ENCODE results near the gene USP12. TPM values are rescaled to one million over a fixed set of nuclear protein-coding genes. Genes with fewer than 3 reads are reported as not detected.
A peak's percentile ranks its signal among the peaks of the same experiment; 100 is the strongest.

USP12 gene
- total RNA-seq, 1 donor from 2014 or later = 49.1 TPM

DNA sequence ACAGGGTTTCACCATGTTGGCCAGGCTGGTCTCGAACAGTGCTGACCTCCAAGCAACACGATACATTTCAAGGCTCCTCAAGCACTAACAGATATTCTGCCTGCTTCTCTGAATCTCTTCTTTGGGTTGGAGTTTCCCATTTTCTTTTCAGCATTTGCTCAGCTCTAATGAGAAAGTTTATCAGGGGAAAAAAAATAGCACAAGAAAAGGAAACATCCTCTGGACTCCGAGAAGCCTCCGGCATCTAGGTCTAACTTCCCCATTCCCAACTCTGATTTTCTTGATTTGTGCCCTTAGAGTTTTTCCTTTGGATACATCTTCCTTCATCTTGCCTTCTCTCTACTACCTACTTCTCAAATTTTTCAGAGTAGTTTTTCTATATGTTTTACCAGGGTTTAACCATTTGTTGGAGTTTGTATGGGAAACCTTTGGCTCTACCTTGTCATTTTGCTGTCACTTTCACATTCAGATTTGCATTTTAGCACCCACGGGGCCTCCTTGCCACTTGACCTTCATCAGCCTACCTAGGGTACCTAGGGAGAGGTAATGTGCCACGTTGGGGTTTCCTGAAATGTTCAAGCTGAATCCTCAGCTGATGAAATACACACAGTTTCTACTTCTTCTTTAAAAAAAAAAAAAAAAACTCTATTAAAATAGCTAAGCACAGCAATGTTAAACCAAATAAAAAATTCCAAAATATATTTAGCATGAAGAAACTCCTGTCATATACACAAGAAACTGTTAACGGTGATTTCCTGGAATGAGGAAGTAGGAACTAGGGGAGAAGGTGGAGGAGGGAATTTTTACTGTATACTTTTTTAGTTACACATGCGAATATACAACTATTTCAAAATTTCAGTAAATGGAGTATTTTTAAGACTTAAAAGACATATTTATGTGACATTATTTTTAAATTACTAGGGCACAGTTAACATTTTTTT is 5.1 kb upstream of the USP12 start:
- H3K36me3 Mint-ChIP-seq (ENCODE audit: low read depth) = no peaks in the 10 kb centered on the region
- DNase-seq (ENCODE audit: low spot score) = no peak
- peaks cover 21% of the 10 kb centered on the region for H3K4me1 Mint-ChIP-seq (ENCODE audit: low read depth)
- H3K9me3 Mint-ChIP-seq = no peaks in the 10 kb centered on the region
- H3K27ac Mint-ChIP-seq = no peak overlapping the region
- no peak overlapping the region for H3K4me3 Mint-ChIP-seq
- H3K27me3 Mint-ChIP-seq (ENCODE audit: insufficient read depth) = peaks cover 2% of the 10 kb centered on the region
- intact Hi-C loops (cut with micrococcal nuclease) = no loop called here

DNA sequence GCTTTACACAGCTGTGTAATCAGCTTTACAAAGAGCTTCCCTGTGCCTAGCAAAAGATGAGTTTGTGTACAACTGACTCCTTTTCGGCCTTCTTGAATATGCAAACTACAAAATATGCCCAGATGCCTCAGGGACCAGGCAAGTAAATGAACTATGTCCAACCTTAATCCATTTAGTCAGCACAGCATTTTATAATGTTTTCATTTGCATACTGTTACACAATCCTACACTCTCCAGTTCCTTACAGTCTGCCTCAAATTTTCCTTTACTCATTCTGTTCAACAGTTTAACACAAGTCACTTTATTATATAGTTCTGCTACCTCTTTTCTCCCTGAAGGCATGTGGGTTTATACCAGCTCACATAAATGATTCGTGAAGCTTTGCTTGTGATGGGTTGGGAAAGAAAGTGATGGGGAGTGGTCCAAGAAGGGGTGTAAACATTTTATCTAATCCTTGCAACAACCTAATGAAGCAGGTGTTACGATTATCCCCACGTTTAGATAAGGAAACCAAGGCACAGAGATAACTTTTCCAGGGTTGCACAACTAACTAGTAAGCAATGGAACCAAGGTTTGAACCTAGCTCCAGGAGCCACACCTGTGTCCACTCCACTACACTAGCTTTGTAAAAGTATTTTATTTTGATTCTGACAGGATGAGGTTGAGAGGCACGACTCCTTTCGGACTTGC is 3.3 kb upstream of the USP12 start:
- DNase-seq (ENCODE audit: low spot score) = no peak
- Mint-ChIP-seq H3K36me3 (ENCODE audit: low read depth) (peaks cover 3% of the 10 kb centered on the region), H3K4me3 (no peak overlapping the region), H3K27me3 (ENCODE audit: insufficient read depth) (no peaks in the 10 kb centered on the region), H3K9me3 (no peaks in the 10 kb centered on the region), H3K4me1 (ENCODE audit: low read depth) (peaks cover 30% of the 10 kb centered on the region), H3K27ac (no peak overlapping the region)
- intact Hi-C loops (cut with micrococcal nuclease) = loop anchor here (1.0 to 5.0 kb wide), 5 partner anchors 88 to 447 kb away; partner anchors contain the start of genes LNX2, MTIF3, POLR1D and RASL11A

GRCh38 chr13:27172495-27172842 is 858 bp upstream of the USP12 start:
- Mint-ChIP-seq H3K4me3 (peak overlapping the region; percentile 81), H3K4me1 (ENCODE audit: low read depth) (peaks cover 53% of the 10 kb centered on the region), H3K27ac (peak overlapping the region; percentile 87), H3K9me3 (no peaks in the 10 kb centered on the region), H3K27me3 (ENCODE audit: insufficient read depth) (no peaks in the 10 kb centered on the region), H3K36me3 (ENCODE audit: low read depth) (peaks cover 6% of the 10 kb centered on the region)
- intact Hi-C loops (cut with micrococcal nuclease) = loop anchor here (1.0 to 5.0 kb wide), 7 partner anchors 20 to 967 kb away; partner anchors contain the start of genes LNX2, MTIF3, POLR1D and RASL11A
- no peak for DNase-seq (ENCODE audit: low spot score)

DNA sequence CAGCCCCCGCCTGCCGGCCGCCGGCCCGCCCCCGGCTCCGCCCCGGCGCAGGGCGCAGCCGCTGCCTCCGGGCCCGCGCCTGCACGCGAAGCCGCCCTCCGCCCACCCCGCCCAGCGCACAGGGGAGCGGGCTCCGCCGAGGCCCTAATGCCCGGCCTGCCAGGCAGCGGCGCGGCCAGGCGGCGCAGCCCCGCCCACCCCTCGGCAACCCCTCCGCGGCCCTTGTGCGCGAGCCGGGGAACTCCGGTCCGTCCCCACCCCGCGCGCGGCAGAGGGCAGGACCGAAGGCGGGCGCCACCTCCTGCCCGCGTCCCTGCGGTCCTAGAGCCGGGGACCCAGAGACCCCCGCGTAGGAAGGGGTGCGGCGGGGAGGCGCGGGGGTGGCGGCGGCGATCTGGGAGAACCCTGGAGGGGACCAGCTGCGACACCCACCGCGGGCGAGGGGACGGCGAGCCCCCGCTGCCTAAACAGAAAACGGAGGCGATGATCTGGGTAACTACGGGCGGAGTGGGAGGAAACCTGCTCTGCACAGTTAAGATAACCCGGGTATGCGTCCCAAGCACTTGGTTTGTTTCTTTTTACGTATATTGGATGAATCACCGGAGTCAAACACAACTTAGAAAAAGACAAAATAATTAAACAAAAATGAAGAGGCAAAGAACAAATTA is 350 bp upstream of the USP12 start:
- Mint-ChIP-seq H3K27ac (peak overlapping the region; percentile 87), H3K27me3 (ENCODE audit: insufficient read depth) (no peaks in the 10 kb centered on the region), H3K4me1 (ENCODE audit: low read depth) (peaks cover 53% of the 10 kb centered on the region), H3K4me3 (peak overlapping the region; percentile 81), H3K9me3 (no peaks in the 10 kb centered on the region), H3K36me3 (ENCODE audit: low read depth) (peaks cover 6% of the 10 kb centered on the region)
- peak; percentile 92 for DNase-seq (ENCODE audit: low spot score)
- intact Hi-C loops (cut with micrococcal nuclease) = loop anchor here (1.0 to 5.0 kb wide), 9 partner anchors 21 to 967 kb away; partner anchors contain the start of genes LNX2, MTIF3, POLR1D and RASL11A

DNA sequence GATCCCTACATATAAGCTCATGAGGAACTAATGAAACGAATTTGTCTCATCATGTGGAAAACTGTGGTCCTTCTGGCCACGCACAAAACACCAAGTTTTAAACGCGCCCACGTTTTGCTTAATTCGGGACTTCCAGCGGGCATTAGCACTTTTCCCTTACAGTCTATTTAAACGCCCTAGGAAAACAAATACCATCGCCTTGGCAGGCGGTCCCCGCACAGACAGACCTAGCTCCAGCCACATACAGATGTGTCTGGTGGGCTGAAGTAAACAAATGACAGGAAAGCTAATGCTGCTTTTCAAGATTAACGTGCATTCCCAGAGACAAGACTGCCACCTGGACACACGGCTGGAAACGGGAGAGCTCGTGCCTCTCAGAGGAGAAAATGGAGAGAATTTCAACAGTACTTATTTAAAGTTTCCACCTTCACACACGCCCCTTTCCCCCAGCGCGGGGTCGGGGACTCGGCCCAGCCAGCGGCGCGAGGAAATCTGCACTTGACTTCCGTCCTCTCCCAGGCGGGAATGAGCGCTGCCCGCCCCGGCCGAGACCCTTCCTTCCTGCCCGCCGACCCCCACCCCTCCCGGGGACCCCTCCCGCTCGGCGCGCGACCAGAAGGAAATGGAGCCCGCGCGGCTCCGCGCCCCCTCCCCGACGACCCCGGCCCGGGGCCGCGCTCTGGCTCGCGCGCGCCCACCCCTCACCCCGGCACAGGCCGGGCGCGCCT is 931 bp downstream of the USP12 start:
- Mint-ChIP-seq H3K36me3 (ENCODE audit: low read depth) (peaks cover 6% of the 10 kb centered on the region), H3K4me3 (peak overlapping the region; percentile 99), H3K9me3 (no peaks in the 10 kb centered on the region), H3K27me3 (ENCODE audit: insufficient read depth) (no peaks in the 10 kb centered on the region), H3K27ac (peak overlapping the region; percentile 100), H3K4me1 (ENCODE audit: low read depth) (peaks cover 57% of the 10 kb centered on the region)
- intact Hi-C loops (cut with micrococcal nuclease) = loop anchor here (1.0 to 5.0 kb wide), 10 partner anchors 23 to 452 kb away; partner anchors contain the start of genes LNX2, MTIF3, POLR1D and RASL11A
- peak; percentile 21 for DNase-seq (ENCODE audit: low spot score)

DNA sequence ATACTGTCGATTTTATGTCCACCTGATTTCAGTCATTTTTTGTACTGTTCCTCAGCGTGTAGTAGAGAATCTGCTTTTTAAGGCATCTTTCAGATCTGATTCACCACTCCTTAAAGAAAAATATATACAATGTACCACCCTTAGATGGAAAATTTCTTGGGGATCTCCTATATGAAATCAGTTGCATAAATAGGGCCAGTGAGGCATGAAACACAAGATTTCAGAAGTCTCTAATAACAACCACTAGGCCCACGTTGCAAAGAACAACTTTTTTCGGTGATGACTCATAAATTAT is 1.4 kb downstream of the USP12 start:
- Mint-ChIP-seq H3K4me1 (ENCODE audit: low read depth) (peaks cover 60% of the 10 kb centered on the region), H3K9me3 (no peaks in the 10 kb centered on the region), H3K27me3 (ENCODE audit: insufficient read depth) (no peaks in the 10 kb centered on the region), H3K36me3 (ENCODE audit: low read depth) (peaks cover 6% of the 10 kb centered on the region), H3K4me3 (peak overlapping the region; percentile 99), H3K27ac (peak overlapping the region; percentile 100)
- DNase-seq (ENCODE audit: low spot score) = no peak
- intact Hi-C loops (cut with micrococcal nuclease) = loop anchor here (1.0 to 5.0 kb wide), 10 partner anchors 23 to 452 kb away; partner anchors contain the start of genes LNX2, MTIF3, POLR1D and RASL11A

- Mint-ChIP-seq H3K4me3 (peak overlapping the region; percentile 50), H3K27me3 (ENCODE audit: insufficient read depth) (no peaks in the 10 kb centered on the region), H3K36me3 (ENCODE audit: low read depth) (peaks cover 6% of the 10 kb centered on the region), H3K27ac (peak overlapping the region; percentile 19), H3K4me1 (ENCODE audit: low read depth) (peaks cover 54% of the 10 kb centered on the region), H3K9me3 (no peaks in the 10 kb centered on the region)
- intact Hi-C loops (cut with micrococcal nuclease) = no loop called here
- no peak for DNase-seq (ENCODE audit: low spot score)
Observed at GRCh38 chr13:27168906-27169657, 2.5 kb downstream of the USP12 start.

- H3K4me3 Mint-ChIP-seq = peak overlapping the region; percentile 61
- peaks cover 58% of the 10 kb centered on the region for H3K4me1 Mint-ChIP-seq (ENCODE audit: low read depth)
- H3K27ac Mint-ChIP-seq = peak overlapping the region; percentile 2
Observed at GRCh38 chr13:27168086-27168485, 3.5 kb downstream of the USP12 start.

DNA sequence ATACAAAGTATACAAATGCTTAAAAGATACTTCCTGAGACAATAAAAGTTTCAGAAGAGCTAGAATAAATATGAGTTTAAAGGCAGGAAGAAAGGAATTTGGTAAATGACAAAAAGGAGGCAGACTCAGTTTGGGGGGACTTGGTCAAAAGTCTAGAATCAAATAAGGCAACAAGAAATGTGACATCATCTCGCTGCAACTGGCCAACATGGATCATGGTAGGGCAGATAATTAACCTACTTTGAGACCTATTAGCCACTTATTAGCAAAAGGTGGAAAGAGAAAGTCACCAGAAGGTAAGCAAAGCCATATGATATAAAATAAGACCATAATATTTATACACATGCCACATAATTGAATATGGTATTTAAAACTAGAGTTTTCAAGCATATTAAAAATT is 5.3 kb downstream of the USP12 start:
- intact Hi-C loops (cut with micrococcal nuclease) = no loop called here
- Mint-ChIP-seq H3K4me1 (ENCODE audit: low read depth) (peaks cover 62% of the 10 kb centered on the region), H3K9me3 (no peaks in the 10 kb centered on the region), H3K27me3 (ENCODE audit: insufficient read depth) (no peaks in the 10 kb centered on the region), H3K4me3 (no peak overlapping the region), H3K27ac (no peak overlapping the region), H3K36me3 (ENCODE audit: low read depth) (peaks cover 10% of the 10 kb centered on the region)
- no peak for DNase-seq (ENCODE audit: low spot score)

More at GRCh38 chr13:27168086-27168485, 3.5 kb downstream of the USP12 start:
- no peak for DNase-seq (ENCODE audit: low spot score)
- Mint-ChIP-seq H3K9me3 (no peaks in the 10 kb centered on the region), H3K27me3 (ENCODE audit: insufficient read depth) (no peaks in the 10 kb centered on the region), H3K36me3 (ENCODE audit: low read depth) (peaks cover 10% of the 10 kb centered on the region)
- intact Hi-C loops (cut with micrococcal nuclease) = no loop called here

DNA sequence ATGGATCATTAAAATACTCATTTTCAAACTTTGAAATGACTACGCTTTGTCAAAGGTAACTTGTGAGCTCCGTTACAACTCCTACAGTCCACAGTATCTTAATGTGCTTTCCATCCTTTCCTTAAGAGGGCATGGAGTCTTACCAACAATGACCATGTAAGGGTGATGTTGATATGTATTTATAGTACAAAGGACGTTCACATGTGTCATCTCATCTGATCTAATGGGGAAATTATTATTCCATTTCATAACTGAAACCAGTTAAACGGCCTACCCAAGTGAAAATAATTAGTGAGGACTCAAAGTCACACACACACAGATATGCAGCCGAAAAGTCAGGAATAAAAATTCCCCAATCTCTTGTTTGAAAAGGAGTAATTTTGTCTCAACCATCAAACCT is 9.6 kb downstream of the USP12 start:
- DNase-seq (ENCODE audit: low spot score) = no peak
- peaks cover 52% of the 10 kb centered on the region for H3K4me1 Mint-ChIP-seq (ENCODE audit: low read depth)
- H3K4me3 Mint-ChIP-seq = no peak overlapping the region
- no peak overlapping the region for H3K27ac Mint-ChIP-seq
- intact Hi-C loops (cut with micrococcal nuclease) = no loop called here
- no peaks in the 10 kb centered on the region for H3K27me3 Mint-ChIP-seq (ENCODE audit: insufficient read depth)
- H3K9me3 Mint-ChIP-seq = peaks cover 7% of the 10 kb centered on the region
- H3K36me3 Mint-ChIP-seq (ENCODE audit: low read depth) = peaks cover 22% of the 10 kb centered on the region

- DNase-seq (ENCODE audit: low spot score) = no peak
- H3K27ac Mint-ChIP-seq = no peak overlapping the region
- H3K27me3 Mint-ChIP-seq (ENCODE audit: insufficient read depth) = no peaks in the 10 kb centered on the region
- intact Hi-C loops (cut with micrococcal nuclease) = no loop called here
- H3K4me3 Mint-ChIP-seq = no peak overlapping the region
- H3K9me3 Mint-ChIP-seq = peaks cover 12% of the 10 kb centered on the region
- peaks cover 48% of the 10 kb centered on the region for H3K4me1 Mint-ChIP-seq (ENCODE audit: low read depth)
- peaks cover 27% of the 10 kb centered on the region for H3K36me3 Mint-ChIP-seq (ENCODE audit: low read depth)
Observed at GRCh38 chr13:27161423-27161822, 10.2 kb downstream of the USP12 start.

All from activated T-helper 1 cell treated with anti-CD3 and anti-CD28 coated beads, Interleukin-12 subunit alpha, Interleukin-12 subunit beta, Interleukin-2, Interleukin-4 antibody, amounts not matched to agents 30 ng/mL and 10 ng/mL and 1 ng/mL, durations not matched to agents 14 hours and 24 hours and 36 hours (primary cell).